Measurements from ENCODE around the gene MLN. TPM values are rescaled to one million over a fixed set of nuclear protein-coding genes. Genes with fewer than 3 reads are reported as not detected.

MLN gene
- total RNA-seq, 4 donors from 2014 or later: not detected

- TF ChIP-seq CTCF (IDR thresholded peaks at IDR 0.05) (no peak), POLR2A (IDR thresholded peaks at IDR 0.05) (no peak)
- no peak for DNase-seq (ENCODE audit: low spot score in 2 of 2)
- intact Hi-C loops (cut with DNase I; ENCODE audit: low total_unique reads): loop anchor here (10.0 kb wide), 1 partner anchor 408 kb away; no protein-coding TSS in a partner anchor
- WGBS, 2 donors: 61 to 72% methylated on average over 5 to 10 of the region's 10 CpGs
- H3K4me3 ChIP-seq (ENCODE audit: low read depth, poor library complexity, severe bottlenecking): no peak within 1 kb of the TSS
These were observed 57.1 kb downstream of the MLN start, which contains the start of gene IP6K3 for GRCh38 chr6:33746651-33747100. Gene IP6K3, minus strand, starts transcription at chr6:33746905. Its CDS starts 11,429 bp downstream, at chr6:33735476.

GRCh38 chr6:33746036-33746600 lies 57.7 kb downstream of the MLN start:
- H3K4me3 ChIP-seq (ENCODE audit: low read depth, poor library complexity, severe bottlenecking): no peak overlapping the region
- intact Hi-C loops (cut with DNase I; ENCODE audit: low total_unique reads): loop anchor here (10.0 kb wide), 1 partner anchor 409 kb away; no protein-coding TSS in a partner anchor
- WGBS, 2 donors: 29 to 38% methylated on average over 8 to 10 of the region's 14 CpGs
- no peak for TF ChIP-seq POLR2A (IDR thresholded peaks at IDR 0.05)
- TF ChIP-seq CTCF (IDR thresholded peaks at IDR 0.05): no peak
- no peak for DNase-seq (ENCODE audit: low spot score in 2 of 2)

- 87 to 88% methylated on average over 7 of the region's 7 CpGs for WGBS, 2 donors
- DNase-seq (ENCODE audit: low spot score in 2 of 2): no peak
- no peak for TF ChIP-seq CTCF (IDR thresholded peaks at IDR 0.05)
- no peak for TF ChIP-seq POLR2A (IDR thresholded peaks at IDR 0.05)
- no peak overlapping the region for H3K4me3 ChIP-seq (ENCODE audit: low read depth, poor library complexity, severe bottlenecking)
- intact Hi-C loops (cut with DNase I; ENCODE audit: low total_unique reads): loop anchor here (10.0 kb wide), 1 partner anchor 409 kb away; no protein-coding TSS in a partner anchor
These were observed 58.3 kb downstream of the MLN start for GRCh38 chr6:33745548-33745947.

GRCh38 chr6:33744895-33745546 lies 58.8 kb downstream of the MLN start:
- no peak overlapping the region for H3K4me3 ChIP-seq (ENCODE audit: low read depth, poor library complexity, severe bottlenecking)
- no peak for DNase-seq (ENCODE audit: low spot score in 2 of 2)
- WGBS, 2 donors: 56% methylated on average over 12 to 13 of the region's 13 CpGs
- TF ChIP-seq POLR2A (IDR thresholded peaks at IDR 0.05): no peak
- no peak for TF ChIP-seq CTCF (IDR thresholded peaks at IDR 0.05)
- intact Hi-C loops (cut with DNase I; ENCODE audit: low total_unique reads): loop anchor here (10.0 kb wide), 1 partner anchor 410 kb away; no protein-coding TSS in a partner anchor

Other genes starting within 250 kb of the MLN start
- 10 to 100 TPM; 19.7 to 26.6 (median 22.2) TPM for gene BAK1, start 223.7 kb downstream of the MLN start, total RNA-seq
- 100 to 1,000 TPM; 161 to 265 (median 197) TPM for gene ITPR3, start 182.7 kb downstream of the MLN start, total RNA-seq
- 10 to 100 TPM in 2 of 4 donors, 1 to 10 TPM in 2; 8.5 to 20.4 (median 10.2) TPM for gene UQCC2, start 92.3 kb downstream of the MLN start, total RNA-seq
- under 1 TPM in 1 of 4 donors, not detected in 3; 0.45 TPM for gene IP6K3, start 57.1 kb downstream of the MLN start, total RNA-seq
- 10 to 100 TPM; 57.5 to 93.6 (median 68.1) TPM for gene LEMD2, start 14.9 kb downstream of the MLN start, total RNA-seq